HG03354 (cell line): ENCODE data around the gene ASMTL.
A peak's percentile ranks its signal among the peaks of the same experiment; 100 is the strongest.

Experiments
- ATAC-seq: cut with Tn5 transposase; IDR thresholded peaks from one replicate; pipeline ENCODE4 v1.9.1; 2021; ENCODE audit warnings: mild to moderate bottlenecking; ENCODE audit not compliant: unreplicated experiment, poor library complexity, severe bottlenecking

Gene ASMTL

GRCh38 chrX:1394731-1395501 lies 57.8 kb downstream of the ASMTL start:
- ATAC-seq: no peak

GRCh38 chrX:1393871-1394615 lies 58.7 kb downstream of the ASMTL start:
- no peak for ATAC-seq

- ATAC-seq: peak; percentile 40
Observed at GRCh38 chrX:1392376-1393068, 60.2 kb downstream of the ASMTL start.

GRCh38 chrX:1391707-1392375 lies 60.9 kb downstream of the ASMTL start, which contains the start of gene SLC25A6:
Gene SLC25A6, minus strand, starts transcription at chrX:1392113. Its CDS starts 104 bp downstream, at chrX:1392009.
- peak; percentile 95 for ATAC-seq

DNA sequence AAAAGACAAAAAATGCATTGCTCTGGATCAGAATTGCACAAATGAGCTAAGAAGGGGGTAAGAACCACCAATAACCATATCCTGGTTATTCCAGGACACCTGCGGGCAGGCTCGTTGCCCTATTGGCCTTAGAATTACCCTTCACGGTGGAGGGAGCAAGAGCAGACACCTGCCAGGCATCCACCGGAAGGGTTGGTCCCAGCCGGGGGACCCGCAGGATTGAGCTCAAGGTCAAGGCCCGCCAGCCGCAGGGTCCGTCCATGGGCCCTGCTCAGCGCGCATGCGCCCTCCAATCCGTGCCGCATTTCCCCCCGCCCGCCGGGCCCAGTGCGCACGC lies 61.4 kb downstream of the ASMTL start:
- ATAC-seq: no peak

DNA sequence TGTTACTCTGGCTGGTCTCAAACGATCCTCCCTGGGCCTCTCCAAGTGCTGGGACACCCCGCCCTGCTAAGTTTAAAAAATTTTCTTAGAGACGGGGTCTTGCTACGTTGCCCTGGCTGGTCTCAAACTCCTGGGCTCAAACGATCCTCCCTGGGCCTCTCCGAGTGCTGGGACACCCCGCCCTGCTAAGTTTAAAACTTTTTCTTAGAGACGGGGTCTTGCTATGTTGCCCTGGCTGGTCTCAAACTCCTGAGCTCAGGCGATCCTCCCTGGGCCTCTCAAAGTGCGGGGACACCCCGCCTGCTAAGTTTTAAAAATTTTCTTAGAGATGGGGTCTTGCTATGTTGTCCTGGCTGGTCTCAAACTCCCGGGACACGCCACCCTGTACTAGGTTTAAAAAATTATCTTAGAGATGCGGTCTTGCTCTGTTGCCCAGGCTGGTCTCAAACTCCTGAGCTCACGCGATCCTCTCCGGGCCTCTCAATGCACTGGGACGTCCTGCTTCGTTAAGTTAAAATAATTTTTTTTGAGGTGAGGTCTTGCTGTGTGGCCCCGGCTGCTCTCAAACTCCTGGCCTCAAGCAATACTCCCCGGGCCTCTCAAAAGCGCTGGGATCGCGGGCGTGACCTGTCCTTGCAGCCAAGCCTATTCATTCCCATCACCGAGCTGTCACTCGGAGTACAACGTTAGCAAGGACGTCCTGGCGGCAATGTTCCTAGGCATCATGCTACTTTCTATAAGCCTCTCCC lies 61.9 kb downstream of the ASMTL start:
- no peak for ATAC-seq

DNA sequence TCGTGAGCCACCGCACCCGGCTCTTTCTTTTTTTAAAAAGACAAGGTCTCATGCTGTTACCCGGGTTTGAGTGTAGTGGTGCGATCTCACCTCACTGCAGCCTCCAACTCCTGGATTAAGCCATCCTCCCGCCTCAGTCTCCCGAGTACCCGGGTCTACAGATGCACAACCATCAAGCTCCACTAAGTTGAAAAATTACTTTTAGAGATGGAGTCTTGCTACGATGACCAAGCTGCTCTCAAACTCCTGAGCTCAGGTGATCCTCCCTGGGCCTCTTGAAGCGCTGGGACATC lies 62.8 kb downstream of the ASMTL start:
- ATAC-seq: no peak

GRCh38 chrX:1389181-1389992 lies 63.3 kb downstream of the ASMTL start:
- no peak for ATAC-seq

GRCh38 chrX:1388651-1389050 lies 64.1 kb downstream of the ASMTL start:
- no peak for ATAC-seq

- ATAC-seq: no peak
Observed at GRCh38 chrX:1387141-1387776, 65.5 kb downstream of the ASMTL start.

DNA sequence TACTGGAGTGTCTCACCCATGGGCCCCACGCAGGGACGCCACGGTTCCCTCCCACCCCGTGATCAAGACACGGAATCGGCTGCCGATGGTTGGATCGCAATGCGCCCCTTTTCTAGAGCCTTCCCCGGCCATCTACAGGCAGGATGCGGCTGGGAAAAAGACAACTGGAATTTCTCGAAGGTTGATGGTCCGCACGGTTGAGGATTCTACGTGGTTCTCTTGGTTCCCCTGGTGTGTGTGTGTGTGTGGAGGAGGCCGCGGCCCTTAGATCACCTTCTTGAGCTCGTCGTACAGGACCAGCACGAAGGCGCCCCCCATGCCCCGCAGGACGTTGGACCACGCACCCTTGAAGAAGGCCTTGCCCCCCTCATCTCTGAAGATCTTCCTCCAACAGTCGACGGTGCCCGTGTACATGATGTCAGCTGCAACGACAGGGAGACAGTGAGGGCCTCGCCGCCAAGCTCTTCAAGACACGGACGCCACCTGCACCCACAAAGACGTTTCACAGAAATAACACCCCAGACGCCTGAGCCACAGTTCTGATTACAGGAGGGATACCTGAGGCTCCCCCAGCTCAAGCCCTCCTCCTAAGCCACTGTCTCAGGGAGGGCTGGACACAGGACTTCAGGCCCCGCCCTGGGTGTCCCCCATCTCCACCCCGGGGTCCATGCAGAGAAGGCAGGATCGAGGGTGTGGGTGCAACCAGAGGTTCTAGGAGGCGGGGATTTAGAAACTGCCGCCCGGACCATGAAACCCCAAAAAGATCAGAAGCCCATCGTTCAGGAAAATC lies 66.2 kb downstream of the ASMTL start:
- no peak for ATAC-seq

GRCh38 chrX:1385253-1386223 lies 67.2 kb downstream of the ASMTL start:
- ATAC-seq: no peak

DNA sequence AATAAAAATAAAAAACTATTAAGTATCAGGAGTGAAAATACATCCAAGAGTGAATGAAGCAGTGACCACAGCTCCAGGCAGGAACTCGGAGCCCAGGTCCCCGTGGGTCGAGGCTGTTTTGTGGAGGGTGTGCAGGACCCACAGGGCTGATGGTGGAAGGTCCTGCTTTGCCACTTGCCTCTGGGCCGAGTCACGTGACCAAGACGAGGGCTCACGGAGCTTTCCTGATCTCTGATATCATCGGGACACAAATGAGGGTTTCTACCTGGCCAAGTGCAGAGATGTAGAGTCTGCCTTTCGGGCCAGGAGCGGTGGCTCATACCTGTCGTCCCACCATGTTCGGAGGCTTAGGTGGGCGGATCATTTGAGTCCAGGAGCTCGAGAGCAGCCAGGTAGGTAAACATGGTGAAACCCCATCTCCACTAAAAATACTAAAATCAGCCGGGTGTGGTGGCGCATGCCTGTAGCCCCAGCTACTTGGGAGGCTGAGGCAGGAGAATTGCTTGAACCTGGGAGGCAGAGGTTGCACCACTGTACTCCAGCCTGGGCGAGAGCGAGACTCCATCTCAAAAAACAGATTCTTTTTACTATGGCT lies 68.0 kb downstream of the ASMTL start:
- no peak for ATAC-seq

- no peak for ATAC-seq
Observed at GRCh38 chrX:1380672-1381233, 72.0 kb downstream of the ASMTL start.

DNA sequence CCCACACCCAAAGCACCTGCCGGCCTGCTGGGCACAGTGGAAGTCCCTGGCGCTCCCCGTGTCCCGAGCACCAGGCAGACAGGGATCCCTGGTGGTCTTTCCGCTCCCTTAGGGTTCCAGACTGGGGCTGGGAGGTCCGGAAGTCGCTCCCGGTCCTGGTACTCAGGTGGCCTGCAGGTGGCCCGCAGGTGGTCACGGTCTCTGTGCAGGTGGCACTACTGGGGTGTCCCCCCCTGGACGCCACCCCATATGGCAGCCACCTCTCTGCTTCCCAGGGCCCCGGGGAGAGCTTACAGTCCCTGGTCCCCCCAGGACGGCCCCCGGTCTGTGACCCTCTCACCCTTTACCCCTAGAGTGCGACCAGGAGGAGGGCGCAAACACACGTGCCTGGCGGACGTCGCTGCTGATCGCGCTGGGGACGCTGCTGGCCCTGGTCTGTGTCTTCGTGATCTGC lies 74.4 kb downstream of the ASMTL start:
- ATAC-seq: no peak

DNA sequence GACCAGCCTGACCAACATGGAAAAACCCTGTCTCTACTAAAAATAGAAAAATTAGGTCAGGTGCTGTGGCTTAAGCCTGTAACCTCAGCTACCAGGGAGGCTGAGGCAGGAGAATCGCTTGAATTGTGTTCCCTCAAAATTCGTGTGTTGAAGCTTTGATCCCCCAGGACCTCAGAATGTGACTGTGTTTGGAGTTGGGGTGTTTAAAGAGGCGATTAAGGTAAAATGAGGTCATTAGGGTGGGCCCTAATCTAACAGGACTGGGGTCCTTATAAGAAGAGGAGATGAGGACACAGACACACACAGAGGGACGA lies 84.4 kb downstream of the ASMTL start:
- ATAC-seq: no peak
